Gastrocnemius medialis (tissue), 4 donors: ENCODE data around the gene DMRT2. TPM values are rescaled to one million over a fixed set of nuclear protein-coding genes. Genes with fewer than 3 reads are reported as not detected.

Experiments used
- ATAC-seq, 2 donors: fragments of 150-250 bp; one replicate each; pipeline ENCODE4 v1.9.1; 2016
- DNase-seq, 2 donors: peaks; one replicate each; pipeline ENCODE4 v3.0.0-alpha.2; 2019
- H3K27ac ChIP-seq, 4 donors: fragments of 200-600 bp; sonication (generic); 1 replicate in 1 of 4; 2 replicates in 3 of 4; pipeline ENCODE4 v1.5.1; 2016 to 2018; ENCODE audit warnings: mild to moderate bottlenecking in 2 of 4, moderate library complexity in 1 of 4
- H3K27me3 ChIP-seq, 3 donors: fragments of 200-600 bp; sonication (generic) in 2 of 3; 1 replicate in 1 of 3; 2 replicates in 2 of 3; pipeline versions ENCODE4 v1.5.1 to v1.6.0; 2016 to 2019; ENCODE audit warnings: mild to moderate bottlenecking in 1 of 3, moderate library complexity in 1 of 3
- H3K36me3 ChIP-seq, 2 donors: fragments of 200-600 bp; sonication (generic) in 1 of 2; one replicate each; pipeline ENCODE4 v1.5.1; 2017 to 2018
- H3K4me1 ChIP-seq, 2 donors: fragments of 200-600 bp; sonication (generic) in 1 of 2; one replicate each; pipeline ENCODE4 v1.5.1; 2016 to 2017; ENCODE audit warnings: mild to moderate bottlenecking in 2 of 2
- H3K4me3 ChIP-seq, 4 donors: fragments of 200-600 bp; sonication (generic) in 3 of 4; 1 replicate in 1 of 4; 2 replicates in 3 of 4; pipeline ENCODE4 v1.5.1; 2016 to 2019; ENCODE audit warnings: mild to moderate bottlenecking in 2 of 4
- H3K9me3 ChIP-seq, 3 donors: fragments of 200-600 bp; sonication (generic) in 2 of 3; 1 replicate in 1 of 3; 2 replicates in 2 of 3; pipeline ENCODE4 v1.5.1; 2016 to 2019
- POLR2A ChIP-seq, 2 donors: fragments of 450-650 bp; IDR thresholded peaks; one replicate each; pipeline ENCODE4 v1.6.1; 2017; ENCODE audit warnings: antibody characterized with exemption in 2 of 2, mild to moderate bottlenecking in 2 of 2, moderate library complexity in 2 of 2
- in situ Hi-C, 4 donors: fragments of 200-750 bp; cut with MboI; loops; one replicate each; pipeline versions ENCODE4 v1.15.0 to v1.8.0; 2017; ENCODE audit warnings: low sequenced_read_pairs in 4 of 4
- intact Hi-C: fragments of 100-400 bp; cut with DNase I; formaldehyde crosslinking; loops from one replicate; pipeline ENCODE4 v1.15.1; 2023; ENCODE audit warnings: low total_unique reads
- total RNA-seq, 4 donors: library from RNA; depleted of rRNA; stranded (reverse); fragments of >200 nt; gene quantifications; one replicate each; pipeline versions ENCODE4 v1.1.0 to v1.2.3, GENCODE V29; 2016
- TF ChIP-seq, protein P1 (sequence below), 5 experiments: fragments of 450-650 bp in 3 of 5; fragments of 200-600 bp in 2 of 5; sonication (generic) in 2 of 5; IDR thresholded peaks in 4 of 5; conservative IDR thresholded peaks in 1 of 5; 1 replicate in 4 of 5; 2 replicates in 1 of 5; pipeline ENCODE4 v1.5.1; 2016 to 2019; ENCODE audit warnings: antibody characterized with exemption in 5 of 5, mild to moderate bottlenecking in 3 of 5, moderate library complexity in 3 of 5

DMRT2 gene
- total RNA-seq, 4 donors from 2014 or later = 0.91 to 8.0 (median 2.5) TPM

GRCh38 chr9:1026219-1026618 is 23.9 kb upstream of the DMRT2 start:
- H3K36me3 ChIP-seq = no peaks in the 10 kb centered on the region
- TF ChIP-seq, protein P1, sequence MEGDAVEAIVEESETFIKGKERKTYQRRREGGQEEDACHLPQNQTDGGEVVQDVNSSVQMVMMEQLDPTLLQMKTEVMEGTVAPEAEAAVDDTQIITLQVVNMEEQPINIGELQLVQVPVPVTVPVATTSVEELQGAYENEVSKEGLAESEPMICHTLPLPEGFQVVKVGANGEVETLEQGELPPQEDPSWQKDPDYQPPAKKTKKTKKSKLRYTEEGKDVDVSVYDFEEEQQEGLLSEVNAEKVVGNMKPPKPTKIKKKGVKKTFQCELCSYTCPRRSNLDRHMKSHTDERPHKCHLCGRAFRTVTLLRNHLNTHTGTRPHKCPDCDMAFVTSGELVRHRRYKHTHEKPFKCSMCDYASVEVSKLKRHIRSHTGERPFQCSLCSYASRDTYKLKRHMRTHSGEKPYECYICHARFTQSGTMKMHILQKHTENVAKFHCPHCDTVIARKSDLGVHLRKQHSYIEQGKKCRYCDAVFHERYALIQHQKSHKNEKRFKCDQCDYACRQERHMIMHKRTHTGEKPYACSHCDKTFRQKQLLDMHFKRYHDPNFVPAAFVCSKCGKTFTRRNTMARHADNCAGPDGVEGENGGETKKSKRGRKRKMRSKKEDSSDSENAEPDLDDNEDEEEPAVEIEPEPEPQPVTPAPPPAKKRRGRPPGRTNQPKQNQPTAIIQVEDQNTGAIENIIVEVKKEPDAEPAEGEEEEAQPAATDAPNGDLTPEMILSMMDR (IDR thresholded peaks at IDR 0.05 in 4 of 5, conservative IDR thresholded peaks at IDR 0.05 in 1 of 5) = no peak
- TF ChIP-seq POLR2A (IDR thresholded peaks at IDR 0.05) = no peak
- H3K4me3 ChIP-seq = no peak overlapping the region
- no peak overlapping the region for H3K27ac ChIP-seq
- H3K27me3 ChIP-seq = no peaks in the 10 kb centered on the region
- DNase-seq = no peak
- intact Hi-C loops = no loop called here
- in situ Hi-C loops = no loop called here
- H3K9me3 ChIP-seq = no peaks in the 10 kb centered on the region
- no peaks in the 10 kb centered on the region for H3K4me1 ChIP-seq
- ATAC-seq = no peak

- no peaks in the 10 kb centered on the region for H3K36me3 ChIP-seq
- H3K27me3 ChIP-seq = peaks cover 0 to 3% (median 0%) of the 10 kb centered on the region in 3 donors
- intact Hi-C loops (no loop called here), in situ Hi-C loops (no loop called here)
- no peak overlapping the region for H3K4me3 ChIP-seq
- H3K9me3 ChIP-seq = no peaks in the 10 kb centered on the region
- no peak for DNase-seq
- H3K27ac ChIP-seq = no peak overlapping the region
- H3K4me1 ChIP-seq = no peaks in the 10 kb centered on the region
- ATAC-seq = no peak
- TF ChIP-seq, protein P1 (IDR thresholded peaks at IDR 0.05 in 4 of 5, conservative IDR thresholded peaks at IDR 0.05 in 1 of 5) = no peak
- TF ChIP-seq POLR2A (IDR thresholded peaks at IDR 0.05) = no peak
Observed at GRCh38 chr9:1028501-1029190, 21.5 kb upstream of the DMRT2 start.

DNA sequence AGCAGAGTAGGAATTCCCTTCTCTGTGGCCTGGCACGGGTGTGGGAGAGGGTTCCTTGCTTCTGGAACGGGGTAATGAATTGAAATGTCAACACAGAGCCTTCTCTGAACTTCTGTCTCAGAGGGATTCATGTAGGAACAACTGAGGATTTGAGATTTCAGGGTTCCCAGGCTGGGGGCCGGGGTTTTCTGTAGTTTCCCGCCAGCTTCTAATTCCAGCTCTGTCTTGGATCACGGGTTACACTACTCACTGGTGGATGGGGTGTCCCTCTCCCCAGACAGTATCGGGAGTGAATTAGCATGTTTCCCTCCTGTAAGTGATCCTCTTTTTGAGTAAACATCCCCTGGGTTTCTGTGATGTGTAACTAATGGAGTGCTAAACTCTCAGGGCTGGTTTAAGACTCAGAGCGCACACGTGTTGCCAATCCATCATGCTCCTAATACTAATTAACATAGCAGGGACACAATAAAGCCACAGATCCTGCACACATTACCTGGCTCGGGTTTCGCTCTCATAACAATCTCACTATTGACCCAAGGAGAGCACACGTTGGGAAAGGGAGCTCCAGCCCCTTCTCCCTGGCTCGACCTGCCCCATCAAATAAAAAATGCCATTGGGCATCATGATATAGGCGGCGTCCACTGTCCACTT is 18.1 kb upstream of the DMRT2 start:
- H3K4me3 ChIP-seq = no peak overlapping the region
- H3K27me3 ChIP-seq = peaks cover 0 to 3% (median 0%) of the 10 kb centered on the region in 3 donors
- intact Hi-C loops = no loop called here

DNA sequence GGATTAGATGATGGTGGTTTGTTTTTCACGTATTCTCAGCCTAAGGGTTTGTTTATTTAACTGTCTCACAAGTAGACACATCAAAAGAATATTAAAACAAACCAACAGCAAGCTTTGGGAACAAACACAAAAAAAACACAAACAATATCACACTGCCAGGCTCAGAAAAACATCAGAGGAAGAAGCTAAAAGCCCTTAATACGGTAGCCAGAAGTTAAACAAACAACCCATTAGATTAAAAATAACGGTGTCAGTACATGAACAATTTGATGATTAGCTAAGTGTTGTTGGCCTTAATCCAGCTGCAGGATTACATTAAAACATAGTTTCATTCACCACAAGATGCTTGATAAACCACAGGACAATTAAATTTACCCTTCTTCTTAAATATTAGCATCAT is 15.9 kb upstream of the DMRT2 start:
- intact Hi-C loops = no loop called here
- no peaks in the 10 kb centered on the region for H3K9me3 ChIP-seq
- no peak overlapping the region for H3K4me3 ChIP-seq
- in situ Hi-C loops = no loop called here
- TF ChIP-seq, protein P1 (IDR thresholded peaks at IDR 0.05 in 4 of 5, conservative IDR thresholded peaks at IDR 0.05 in 1 of 5) = no peak
- TF ChIP-seq POLR2A (IDR thresholded peaks at IDR 0.05) = no peak
- no peak for DNase-seq
- H3K27me3 ChIP-seq = peaks cover 0 to 9% (median 4%) of the 10 kb centered on the region in 3 donors
- no peaks in the 10 kb centered on the region for H3K4me1 ChIP-seq
- H3K27ac ChIP-seq = no peak overlapping the region
- H3K36me3 ChIP-seq = no peaks in the 10 kb centered on the region
- no peak for ATAC-seq

More for the DNA sequence above, 18.1 kb upstream of the DMRT2 start:
- Histone ChIP-seq H3K36me3 (no peaks in the 10 kb centered on the region), H3K4me1 (no peaks in the 10 kb centered on the region), H3K27ac (no peak overlapping the region), H3K9me3 (no peaks in the 10 kb centered on the region)
- TF ChIP-seq, protein P1 (IDR thresholded peaks at IDR 0.05 in 4 of 5, conservative IDR thresholded peaks at IDR 0.05 in 1 of 5) = no peak
- TF ChIP-seq POLR2A (IDR thresholded peaks at IDR 0.05) = no peak
- peak in 1 of 2 donors; percentile 30 for ATAC-seq
- in situ Hi-C loops = no loop called here
- DNase-seq = no peak
